Thyroid gland (tissue), 4 donors: Measurements from ENCODE around the gene CHST2.

Experiments used
- CTCF ChIP-seq, 6 experiments: fragments of 200-600 bp in 3 of 6; fragments of 450-650 bp in 3 of 6; sonication (generic) in 3 of 6; IDR thresholded peaks; one replicate each; pipeline ENCODE4 v1.5.1; 2016 to 2019; ENCODE audit warnings: antibody characterized with exemption in 6 of 6, mild to moderate bottlenecking in 2 of 6, inconsistent platforms in 1 of 6, moderate library complexity in 1 of 6
- POLR2A ChIP-seq, 2 donors: fragments of 450-650 bp; IDR thresholded peaks; one replicate each; pipeline ENCODE4 v1.6.1; 2017; ENCODE audit warnings: antibody characterized with exemption in 2 of 2, mild to moderate bottlenecking in 2 of 2, moderate library complexity in 1 of 2

- TF ChIP-seq POLR2A (IDR thresholded peaks at IDR 0.05), result no peak
- TF ChIP-seq CTCF (IDR thresholded peaks at IDR 0.05), result no peak
Measured at GRCh38 chr3:143140550-143140949, 21.0 kb downstream of the CHST2 start.
